Amniotic stem cell (primary cell): ENCODE results near the gene NKD2.
"Not testable (repeated sequence)": the region's sequence is repeated elsewhere in the genome, so short reads cannot be mapped to it uniquely, and the experiment has no call there.

Source experiments
- DNase-seq: peaks from one replicate; lab custom pipeline; 2025; lab: John Stamatoyannopoulos, UW

Gene NKD2

GRCh38 chr5:1013238-1013947, 4.8 kb downstream of the NKD2 start:
- DNase-seq: no peak

- no peak for DNase-seq
These were observed 5.3 kb downstream of the NKD2 start for GRCh38 chr5:1013948-1014301.

GRCh38 chr5:1014346-1014745, 5.7 kb downstream of the NKD2 start:
- no peak for DNase-seq

- DNase-seq: no peak
These were observed 6.2 kb downstream of the NKD2 start for GRCh38 chr5:1014781-1015221.

- no peak for DNase-seq
These were observed 6.9 kb downstream of the NKD2 start for GRCh38 chr5:1015507-1015906.

- no peak for DNase-seq
These were observed 7.4 kb downstream of the NKD2 start for GRCh38 chr5:1016036-1016435.

- DNase-seq: no peak
These were observed 7.9 kb downstream of the NKD2 start for GRCh38 chr5:1016476-1016875.

- no peak for DNase-seq
These were observed 8.5 kb downstream of the NKD2 start for GRCh38 chr5:1017056-1017455.

GRCh38 chr5:1017691-1018455, 9.3 kb downstream of the NKD2 start:
- DNase-seq: no peak

GRCh38 chr5:1018596-1018995, 10.0 kb downstream of the NKD2 start:
- no peak for DNase-seq

GRCh38 chr5:1019001-1019905, 10.7 kb downstream of the NKD2 start:
- no peak for DNase-seq

- no peak for DNase-seq
These were observed 11.9 kb downstream of the NKD2 start for GRCh38 chr5:1020452-1020961.

GRCh38 chr5:1021136-1021968, 12.8 kb downstream of the NKD2 start:
- DNase-seq: no peak

GRCh38 chr5:1021969-1022336, 13.4 kb downstream of the NKD2 start:
- DNase-seq: not testable (repeated sequence)

GRCh38 chr5:1026700-1027621, 18.4 kb downstream of the NKD2 start:
- no peak for DNase-seq

GRCh38 chr5:1027631-1028441, 19.2 kb downstream of the NKD2 start:
- DNase-seq: no peak

- no peak for DNase-seq
These were observed 20.1 kb downstream of the NKD2 start for GRCh38 chr5:1028481-1029281.

- DNase-seq: no peak
These were observed 20.8 kb downstream of the NKD2 start for GRCh38 chr5:1029282-1029944.
